ENCODE data around the gene CD247. TPM values are rescaled to one million over a fixed set of nuclear protein-coding genes. Genes with fewer than 3 reads are reported as not detected.

CD247 gene
- 0.61 and 0.97 TPM in 2 replicates for total RNA-seq (2022)
- percentile 9 among the genes with signal in this experiment for Bru-seq, nascent RNA
- BruChase-seq, experiment 1, labeled RNA remaining after a 6-hour chase = percentile 15 among the genes with signal in this experiment
- BruChase-seq, experiment 2, labeled RNA remaining after a 2-hour chase = percentile 15 among the genes with signal in this experiment
- long read RNA-seq = 0 reads

DNA sequence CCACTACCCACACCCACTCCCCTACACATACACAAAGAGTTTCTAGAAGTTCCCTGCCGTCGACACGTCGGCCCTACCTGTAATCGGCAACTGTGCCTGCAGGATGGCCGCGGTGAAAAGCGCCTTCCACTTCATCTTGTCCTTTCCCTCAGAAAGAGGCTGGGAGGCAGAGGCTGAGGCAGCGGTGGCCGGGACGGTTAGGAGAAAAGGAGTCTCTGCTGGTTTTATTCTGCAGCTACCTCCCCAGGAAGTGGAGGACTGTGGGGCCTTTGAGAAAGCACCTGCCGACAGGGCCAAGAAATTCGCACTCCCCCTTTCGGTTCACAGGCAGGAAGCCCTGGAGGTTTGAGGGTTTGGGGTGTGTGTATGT lies at the start of gene CD247:
Gene CD247, minus strand, starts transcription at position 199 of the 370 bp plus-strand sequence. Its CDS starts 64 bp downstream, at position 135.
- Mint-ChIP-seq H3K4me1 (ENCODE audit: low read depth, unreplicated experiment) (no peaks in the 10 kb centered on the region), H3K9me3 (ENCODE audit: low read depth, unreplicated experiment) (no peaks in the 10 kb centered on the region), H3K36me3 (ENCODE audit: insufficient read depth, unreplicated experiment) (no peaks in the 10 kb centered on the region), H3K27ac (ENCODE audit: unreplicated experiment) (no peak within 1 kb of the TSS), H3K4me3 (ENCODE audit: low read depth, unreplicated experiment) (no peak within 1 kb of the TSS), H3K27me3 (ENCODE audit: unreplicated experiment) (peaks cover 67% of the 10 kb centered on the region)
- intact Hi-C loops (cut with micrococcal nuclease; ENCODE audit: unreplicated experiment) = no loop called here
- TF ChIP-seq, protein P1, sequence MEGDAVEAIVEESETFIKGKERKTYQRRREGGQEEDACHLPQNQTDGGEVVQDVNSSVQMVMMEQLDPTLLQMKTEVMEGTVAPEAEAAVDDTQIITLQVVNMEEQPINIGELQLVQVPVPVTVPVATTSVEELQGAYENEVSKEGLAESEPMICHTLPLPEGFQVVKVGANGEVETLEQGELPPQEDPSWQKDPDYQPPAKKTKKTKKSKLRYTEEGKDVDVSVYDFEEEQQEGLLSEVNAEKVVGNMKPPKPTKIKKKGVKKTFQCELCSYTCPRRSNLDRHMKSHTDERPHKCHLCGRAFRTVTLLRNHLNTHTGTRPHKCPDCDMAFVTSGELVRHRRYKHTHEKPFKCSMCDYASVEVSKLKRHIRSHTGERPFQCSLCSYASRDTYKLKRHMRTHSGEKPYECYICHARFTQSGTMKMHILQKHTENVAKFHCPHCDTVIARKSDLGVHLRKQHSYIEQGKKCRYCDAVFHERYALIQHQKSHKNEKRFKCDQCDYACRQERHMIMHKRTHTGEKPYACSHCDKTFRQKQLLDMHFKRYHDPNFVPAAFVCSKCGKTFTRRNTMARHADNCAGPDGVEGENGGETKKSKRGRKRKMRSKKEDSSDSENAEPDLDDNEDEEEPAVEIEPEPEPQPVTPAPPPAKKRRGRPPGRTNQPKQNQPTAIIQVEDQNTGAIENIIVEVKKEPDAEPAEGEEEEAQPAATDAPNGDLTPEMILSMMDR (IDR thresholded peaks at IDR 0.05; ENCODE audit: unreplicated experiment) = no peak
- no TSS peak for BruUV-seq (replicated peaks)
- CTCF ChIA-PET = interaction anchor here (0.6 kb wide), 1 partner anchor 1225 kb away, joined by 3 read pairs; no protein-coding TSS in a partner anchor
- no peak for DNase-seq

DNA sequence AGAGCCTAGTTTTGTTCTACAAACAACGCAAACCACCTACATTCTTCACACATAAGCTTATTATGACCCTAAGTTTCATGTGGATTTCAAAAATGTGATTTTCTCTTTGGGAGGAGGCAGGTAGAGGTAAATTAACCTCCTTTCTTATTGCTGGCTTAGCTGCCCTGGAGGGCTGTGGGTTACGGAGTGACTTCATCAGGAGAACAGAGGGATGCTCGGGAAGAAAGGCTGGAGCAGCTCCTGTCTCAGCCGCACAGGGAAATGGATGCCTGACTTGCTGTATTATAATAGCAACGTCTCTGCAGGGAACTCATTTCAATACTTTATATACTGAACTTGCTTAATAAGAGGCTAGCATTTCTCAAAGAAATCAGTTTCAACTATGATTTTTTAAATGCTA lies 49.3 kb upstream of the CD247 start:
- no TSS peak for BruUV-seq (replicated peaks)
- H3K27me3 Mint-ChIP-seq (ENCODE audit: unreplicated experiment) = no peaks in the 10 kb centered on the region
- no peaks in the 10 kb centered on the region for H3K36me3 Mint-ChIP-seq (ENCODE audit: insufficient read depth, unreplicated experiment)
- DNase-seq = no peak
- intact Hi-C loops (cut with micrococcal nuclease; ENCODE audit: unreplicated experiment) = no loop called here
- peaks cover 22% of the 10 kb centered on the region for H3K4me1 Mint-ChIP-seq (ENCODE audit: low read depth, unreplicated experiment)
- CTCF ChIA-PET = no interaction called here
- H3K27ac Mint-ChIP-seq (ENCODE audit: unreplicated experiment) = no peak overlapping the region
- TF ChIP-seq, protein P1 (IDR thresholded peaks at IDR 0.05; ENCODE audit: unreplicated experiment) = no peak
- H3K4me3 Mint-ChIP-seq (ENCODE audit: low read depth, unreplicated experiment) = no peak overlapping the region
- H3K9me3 Mint-ChIP-seq (ENCODE audit: low read depth, unreplicated experiment) = no peaks in the 10 kb centered on the region

GRCh38 chr1:167566766-167567165 lies 48.4 kb upstream of the CD247 start:
- no TSS peak for BruUV-seq (replicated peaks)
- Mint-ChIP-seq H3K27me3 (ENCODE audit: unreplicated experiment) (no peaks in the 10 kb centered on the region), H3K9me3 (ENCODE audit: low read depth, unreplicated experiment) (no peaks in the 10 kb centered on the region), H3K36me3 (ENCODE audit: insufficient read depth, unreplicated experiment) (no peaks in the 10 kb centered on the region), H3K27ac (ENCODE audit: unreplicated experiment) (no peak overlapping the region), H3K4me1 (ENCODE audit: low read depth, unreplicated experiment) (peaks cover 22% of the 10 kb centered on the region), H3K4me3 (ENCODE audit: low read depth, unreplicated experiment) (no peak overlapping the region)
- TF ChIP-seq, protein P1 (IDR thresholded peaks at IDR 0.05; ENCODE audit: unreplicated experiment) = no peak
- intact Hi-C loops (cut with micrococcal nuclease; ENCODE audit: unreplicated experiment) = no loop called here
- CTCF ChIA-PET = interaction anchor here (0.6 kb wide), 1 partner anchor 554 kb away, joined by 3 read pairs; no protein-coding TSS in a partner anchor
- DNase-seq = no peak

GRCh38 chr1:167565922-167566321 lies 47.6 kb upstream of the CD247 start:
- H3K27ac Mint-ChIP-seq (ENCODE audit: unreplicated experiment) = no peak overlapping the region
- no peak overlapping the region for H3K4me3 Mint-ChIP-seq (ENCODE audit: low read depth, unreplicated experiment)
- intact Hi-C loops (cut with micrococcal nuclease; ENCODE audit: unreplicated experiment) = no loop called here
- no peak for DNase-seq
- no peaks in the 10 kb centered on the region for H3K27me3 Mint-ChIP-seq (ENCODE audit: unreplicated experiment)
- TF ChIP-seq, protein P1 (IDR thresholded peaks at IDR 0.05; ENCODE audit: unreplicated experiment) = no peak
- no peaks in the 10 kb centered on the region for H3K9me3 Mint-ChIP-seq (ENCODE audit: low read depth, unreplicated experiment)
- peaks cover 22% of the 10 kb centered on the region for H3K4me1 Mint-ChIP-seq (ENCODE audit: low read depth, unreplicated experiment)
- no TSS peak for BruUV-seq (replicated peaks)
- CTCF ChIA-PET = interaction anchor here (2.5 kb wide), 1 partner anchor 12 kb away, joined by 12 read pairs; the partner anchor contains the start of gene CREG1
- H3K36me3 Mint-ChIP-seq (ENCODE audit: insufficient read depth, unreplicated experiment) = no peaks in the 10 kb centered on the region
